Activated CD4-positive, alpha-beta memory T cell treated with anti-CD3 and anti-CD28 coated beads, Interleukin-2, amount 10 ng/mL, durations not matched to agents 7 days and 5 days (primary cell): ENCODE results near the gene TARP. TPM values are rescaled to one million over a fixed set of nuclear protein-coding genes. Genes with fewer than 3 reads are reported as not detected.
A peak's percentile ranks its signal among the peaks of the same experiment; 100 is the strongest.

Experiments
- CTCF ChIA-PET: fragments of 350-600 bp; sonication (Branson Sonifier 250); formaldehyde crosslinking; loops from one replicate; lab custom pipeline; 2021; ENCODE audit warnings: antibody characterized with exemption, inconsistent platforms; lab: Charles Lee
- POLR2A ChIA-PET: fragments of 350-600 bp; sonication (Branson Sonifier 250); formaldehyde crosslinking; loops from one replicate; lab custom pipeline; 2021; ENCODE audit warnings: antibody characterized with exemption; lab: Charles Lee
- DNase-seq: peaks from one replicate; pipeline ENCODE4 v3.0.0-alpha.2; 2020
- H3K27ac Mint-ChIP-seq: one replicate; pipeline ENCODE4 v1.8.0; 2021; ENCODE audit warnings: mild to moderate bottlenecking, mixed read lengths
- H3K27me3 Mint-ChIP-seq: one replicate; pipeline ENCODE4 v1.8.0; 2021; ENCODE audit warnings: mixed read lengths
- H3K36me3 Mint-ChIP-seq: one replicate; pipeline ENCODE4 v1.8.0; 2021; ENCODE audit warnings: low read depth, mixed read lengths
- H3K4me1 Mint-ChIP-seq: one replicate; pipeline ENCODE4 v1.8.0; 2021; ENCODE audit warnings: mixed read lengths
- H3K4me3 Mint-ChIP-seq: one replicate; pipeline ENCODE4 v1.8.0; 2021; ENCODE audit warnings: mild to moderate bottlenecking, mixed read lengths
- H3K9me3 Mint-ChIP-seq: one replicate; pipeline ENCODE4 v1.8.0; 2021; ENCODE audit warnings: mixed read lengths
- total RNA-seq, 2 experiments: library from RNA; stranded (reverse); gene quantifications; one replicate each; pipeline ENCODE4 v1.2.3, GENCODE V29; 2021

Gene TARP

GRCh38 chr7:38220452-38220851 is 53.0 kb downstream of the TARP start:
- no peak overlapping the region for H3K4me3 Mint-ChIP-seq
- H3K27me3 Mint-ChIP-seq, result no peaks in the 10 kb centered on the region
- H3K27ac Mint-ChIP-seq, result peak overlapping the region; percentile 41
- ChIA-PET POLR2A (interaction anchor here (1.0 to 1.7 kb wide), 2 partner anchors 13 to 115 kb away, joined by 4 to 8 read pairs; no protein-coding TSS in a partner anchor), CTCF (interaction anchor here (0.9 to 10.3 kb wide), 12 partner anchors 9 to 155 kb away, joined by 3 to 314 read pairs (median 6); no protein-coding TSS in a partner anchor)
- DNase-seq, result no peak
- H3K9me3 Mint-ChIP-seq, result no peaks in the 10 kb centered on the region
- peaks cover 67% of the 10 kb centered on the region for H3K4me1 Mint-ChIP-seq
- H3K36me3 Mint-ChIP-seq, result peaks cover 46% of the 10 kb centered on the region

- ChIA-PET CTCF (interaction anchor here (1.0 to 10.3 kb wide), 19 partner anchors 9 to 182 kb away, joined by 3 to 314 read pairs (median 19); partner anchors contain the start of gene STARD3NL), POLR2A (interaction anchor here (0.7 to 1.6 kb wide), 3 partner anchors 16 to 141 kb away, joined by 3 to 10 read pairs (median 4); no protein-coding TSS in a partner anchor)
- peak overlapping the region; percentile 46 for H3K4me3 Mint-ChIP-seq
- H3K27me3 Mint-ChIP-seq, result no peaks in the 10 kb centered on the region
- DNase-seq, result no peak
- peaks cover 40% of the 10 kb centered on the region for H3K36me3 Mint-ChIP-seq
- H3K9me3 Mint-ChIP-seq, result no peaks in the 10 kb centered on the region
- H3K27ac Mint-ChIP-seq, result peak overlapping the region; percentile 78
- H3K4me1 Mint-ChIP-seq, result peaks cover 63% of the 10 kb centered on the region
These were observed 55.8 kb downstream of the TARP start for GRCh38 chr7:38217672-38218071.

- Mint-ChIP-seq H3K9me3 (no peaks in the 10 kb centered on the region), H3K36me3 (peaks cover 32% of the 10 kb centered on the region), H3K27me3 (no peaks in the 10 kb centered on the region), H3K4me1 (peaks cover 49% of the 10 kb centered on the region), H3K27ac (no peak overlapping the region), H3K4me3 (no peak overlapping the region)
- POLR2A ChIA-PET, result interaction anchor here (0.7 to 1.9 kb wide), 13 partner anchors 17 to 158 kb away, joined by 3 to 17 read pairs (median 4); no protein-coding TSS in a partner anchor
- DNase-seq, result peak; percentile 84
- CTCF ChIA-PET, result interaction anchor here (0.6 to 10.3 kb wide), 51 partner anchors 8 to 1852 kb away, joined by 3 to 314 read pairs (median 5); partner anchors contain the start of gene STARD3NL
These were observed 57.4 kb downstream of the TARP start for GRCh38 chr7:38215735-38216670.

GRCh38 chr7:38215115-38215514 is 58.3 kb downstream of the TARP start:
- H3K36me3 Mint-ChIP-seq, result peaks cover 26% of the 10 kb centered on the region
- H3K27me3 Mint-ChIP-seq, result no peaks in the 10 kb centered on the region
- ChIA-PET POLR2A (interaction anchor here (0.7 to 1.9 kb wide), 11 partner anchors 18 to 159 kb away, joined by 3 to 17 read pairs (median 4); no protein-coding TSS in a partner anchor), CTCF (interaction anchor here (0.9 to 10.3 kb wide), 42 partner anchors 8 to 501 kb away, joined by 3 to 314 read pairs (median 6); partner anchors contain the start of gene STARD3NL)
- no peak overlapping the region for H3K4me3 Mint-ChIP-seq
- H3K9me3 Mint-ChIP-seq, result no peaks in the 10 kb centered on the region
- H3K27ac Mint-ChIP-seq, result no peak overlapping the region
- DNase-seq, result no peak
- peaks cover 41% of the 10 kb centered on the region for H3K4me1 Mint-ChIP-seq

GRCh38 chr7:38211940-38212339 is 61.5 kb downstream of the TARP start:
- H3K4me3 Mint-ChIP-seq, result no peak overlapping the region
- no peak overlapping the region for H3K27ac Mint-ChIP-seq
- DNase-seq, result no peak
- no peaks in the 10 kb centered on the region for H3K27me3 Mint-ChIP-seq
- H3K4me1 Mint-ChIP-seq, result peaks cover 16% of the 10 kb centered on the region
- H3K9me3 Mint-ChIP-seq, result no peaks in the 10 kb centered on the region
- CTCF ChIA-PET, result interaction anchor here (1.4 to 4.5 kb wide), 4 partner anchors 11 to 163 kb away, joined by 3 to 35 read pairs (median 5); no protein-coding TSS in a partner anchor
- POLR2A ChIA-PET, result interaction anchor here (0.7 kb wide), 1 partner anchor 108 kb away, joined by 3 read pairs; no protein-coding TSS in a partner anchor
- peaks cover 14% of the 10 kb centered on the region for H3K36me3 Mint-ChIP-seq

GRCh38 chr7:38211486-38211885 is 62.0 kb downstream of the TARP start:
- CTCF ChIA-PET, result interaction anchor here (1.4 to 4.5 kb wide), 4 partner anchors 11 to 163 kb away, joined by 3 to 35 read pairs (median 5); no protein-coding TSS in a partner anchor
- POLR2A ChIA-PET, result interaction anchor here (0.7 kb wide), 1 partner anchor 109 kb away, joined by 3 read pairs; no protein-coding TSS in a partner anchor

More at GRCh38 chr7:38211486-38211885, 62.0 kb downstream of the TARP start:
- Mint-ChIP-seq H3K36me3 (peaks cover 13% of the 10 kb centered on the region), H3K9me3 (no peaks in the 10 kb centered on the region), H3K27ac (no peak overlapping the region), H3K4me1 (peaks cover 12% of the 10 kb centered on the region), H3K27me3 (no peaks in the 10 kb centered on the region), H3K4me3 (no peak overlapping the region)
- no peak for DNase-seq

Other genes starting within 250 kb of the TARP start
- gene STARD3NL, start 95.4 kb downstream of the TARP start, total RNA-seq, result 10 to 100 TPM; 24.4 to 28.9 TPM